Lower lobe of right lung (tissue), 2 donors: ENCODE measurements around the gene BLCAP. TPM values are rescaled to one million over a fixed set of nuclear protein-coding genes. Genes with fewer than 3 reads are reported as not detected.

Source experiments
- ATAC-seq, 2 donors: fragments of 200-7000 bp; cut with Tn5 transposase; one replicate each; pipeline ENCODE4 v1.9.1; 2020 to 2022; ENCODE audit warnings: mild to moderate bottlenecking in 2 of 2, moderate library complexity in 2 of 2
- DNase-seq: peaks from one replicate; pipeline ENCODE4 v3.0.0-alpha.2; 2020
- H3K27ac ChIP-seq: fragments of 200-600 bp; one replicate; pipeline ENCODE4 v1.8.0; 2022
- H3K27me3 ChIP-seq: fragments of 200-600 bp; one replicate; pipeline ENCODE4 v1.8.0; 2022; ENCODE audit warnings: low read depth
- H3K36me3 ChIP-seq: fragments of 200-600 bp; one replicate; pipeline ENCODE4 v1.8.0; 2022; ENCODE audit warnings: mild to moderate bottlenecking
- H3K4me1 ChIP-seq: fragments of 200-600 bp; one replicate; pipeline ENCODE4 v1.8.0; 2022
- H3K4me3 ChIP-seq: fragments of 200-600 bp; one replicate; pipeline ENCODE4 v1.8.0; 2022; ENCODE audit warnings: mild to moderate bottlenecking
- H3K9me3 ChIP-seq: fragments of 200-600 bp; one replicate; pipeline ENCODE4 v1.8.0; 2022
- CTCF ChIP-seq: fragments of 200-600 bp; IDR thresholded peaks from one replicate; pipeline ENCODE4 v1.8.0; 2022; ENCODE audit warnings: antibody characterized with exemption, mild to moderate bottlenecking
- intact Hi-C: fragments of 100-400 bp; cut with DNase I; formaldehyde crosslinking; loops from one replicate; pipeline ENCODE4 v1.11.0; 2022
- total RNA-seq: library from RNA; stranded (reverse); fragmentation: NEBNext Ultra II Directional; extraction: Animal tissue kit (Norgen Biotek cat#: 25700); gene quantifications from one replicate; pipeline ENCODE4 v1.2.1, GENCODE V29; 2021
- donor health status: DM: no; HTN: yes; CAD: no; lungs with severe emphysema.

Gene BLCAP
- total RNA-seq, 1 donor from 2014 or later = 66.8 TPM

DNA sequence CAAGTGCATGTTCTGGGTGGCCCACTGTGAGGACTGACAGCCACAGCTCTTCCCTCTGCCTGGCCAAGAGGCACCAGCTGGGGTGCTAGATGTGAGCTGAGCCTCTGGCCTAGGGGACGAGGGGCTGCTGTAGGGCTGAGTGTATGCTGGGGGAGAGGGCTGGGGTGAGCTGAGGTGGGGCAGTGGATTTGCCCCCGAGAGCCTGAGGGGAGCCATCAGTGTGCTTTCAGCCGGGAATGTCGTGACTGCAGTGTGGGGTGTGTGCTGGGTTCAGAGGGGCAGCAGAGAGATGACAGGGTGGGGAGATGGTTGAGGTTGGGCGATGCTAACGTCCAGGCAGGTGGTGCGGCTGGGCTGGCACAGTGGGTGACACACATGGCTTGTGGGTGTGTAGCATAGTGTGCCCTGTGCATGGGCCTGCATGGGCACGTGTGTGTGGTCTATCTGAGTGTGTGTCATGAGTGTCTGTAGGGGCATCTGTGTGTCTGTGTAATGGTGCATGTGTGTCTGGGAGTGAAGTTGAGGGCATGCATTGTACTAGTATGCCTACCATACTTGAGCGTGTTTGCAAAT, 46.0 kb upstream of the BLCAP start:
- no peak overlapping the region for H3K4me3 ChIP-seq
- H3K4me1 ChIP-seq = no peaks in the 10 kb centered on the region
- peaks cover 18% of the 10 kb centered on the region for H3K27me3 ChIP-seq
- H3K27ac ChIP-seq = no peak overlapping the region
- no peaks in the 10 kb centered on the region for H3K36me3 ChIP-seq
- TF ChIP-seq CTCF = no peak
- no peak for DNase-seq
- peak in 1 of 2 donors; percentile 9 for ATAC-seq
- H3K9me3 ChIP-seq = no peaks in the 10 kb centered on the region
- intact Hi-C loops = no loop called here

DNA sequence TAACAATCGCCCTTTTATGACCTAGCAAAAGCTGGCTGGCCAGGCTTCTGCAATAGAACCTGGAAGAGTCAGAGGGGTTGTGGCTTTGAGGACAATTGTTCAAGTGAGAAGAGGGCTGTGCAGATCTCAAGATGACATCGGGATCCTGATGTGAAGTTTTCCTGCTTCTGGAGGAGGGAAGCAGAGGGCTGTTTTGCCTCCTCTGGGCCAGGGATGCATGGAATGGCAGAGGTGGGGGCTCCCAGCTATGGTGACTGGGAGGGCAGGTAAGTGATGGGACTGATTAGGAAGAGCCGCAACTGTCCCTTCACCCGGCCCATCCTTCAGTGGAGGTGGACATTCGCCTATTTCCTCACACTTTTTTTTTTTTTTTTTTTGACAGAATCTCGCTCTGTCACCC, 43.4 kb upstream of the BLCAP start:
- Histone ChIP-seq H3K9me3 (no peaks in the 10 kb centered on the region), H3K27me3 (peaks cover 25% of the 10 kb centered on the region), H3K4me3 (no peak overlapping the region), H3K27ac (no peak overlapping the region), H3K36me3 (no peaks in the 10 kb centered on the region), H3K4me1 (no peaks in the 10 kb centered on the region)
- no peak for DNase-seq
- TF ChIP-seq CTCF = no peak
- no peak for ATAC-seq
- intact Hi-C loops = no loop called here

DNA sequence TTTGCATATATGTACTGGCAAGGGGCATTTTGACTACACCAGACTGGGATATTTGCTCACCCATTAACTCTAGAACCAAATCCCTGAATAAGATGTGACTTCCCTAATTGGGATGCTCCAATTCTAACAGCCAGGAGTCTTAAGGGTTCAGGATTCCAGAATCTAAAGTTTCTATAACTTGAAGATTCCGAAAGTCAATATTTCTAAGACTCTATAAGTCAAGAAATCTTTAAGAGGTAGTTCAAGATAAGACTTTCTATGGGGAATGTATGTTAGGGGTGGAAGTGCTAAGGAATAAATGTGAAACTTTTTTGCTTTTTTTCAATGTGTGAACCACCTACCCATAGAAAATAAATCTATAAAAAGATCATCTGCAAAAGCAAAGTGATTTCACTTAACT, 42.7 kb upstream of the BLCAP start:
- no peak for TF ChIP-seq CTCF
- intact Hi-C loops = no loop called here
- Histone ChIP-seq H3K27me3 (peaks cover 28% of the 10 kb centered on the region), H3K27ac (no peak overlapping the region), H3K4me3 (no peak overlapping the region), H3K4me1 (no peaks in the 10 kb centered on the region), H3K9me3 (no peaks in the 10 kb centered on the region), H3K36me3 (no peaks in the 10 kb centered on the region)
- no peak for ATAC-seq
- DNase-seq = no peak

- no peak for DNase-seq
- peaks cover 6% of the 10 kb centered on the region for H3K4me1 ChIP-seq
- no peak for TF ChIP-seq CTCF
- H3K4me3 ChIP-seq = no peak overlapping the region
- ATAC-seq = no peak
- H3K9me3 ChIP-seq = no peaks in the 10 kb centered on the region
- intact Hi-C loops = no loop called here
- H3K27ac ChIP-seq = no peak overlapping the region
- H3K36me3 ChIP-seq = no peaks in the 10 kb centered on the region
- H3K27me3 ChIP-seq = peaks cover 42% of the 10 kb centered on the region
These were observed 40.3 kb upstream of the BLCAP start for GRCh38 chr20:37567671-37568588.

GRCh38 chr20:37567331-37567665, 39.6 kb upstream of the BLCAP start:
- TF ChIP-seq CTCF = no peak
- Histone ChIP-seq H3K27me3 (peaks cover 48% of the 10 kb centered on the region), H3K36me3 (no peaks in the 10 kb centered on the region), H3K27ac (no peak overlapping the region), H3K4me1 (peaks cover 6% of the 10 kb centered on the region), H3K9me3 (no peaks in the 10 kb centered on the region), H3K4me3 (no peak overlapping the region)
- ATAC-seq (no peak), DNase-seq (no peak)
- intact Hi-C loops = no loop called here
